Activated T-cell treated with anti-CD3 and anti-CD28 coated beads, Interleukin-2, amount 50 U/mL, for 48 hours (primary cell): Measurements from ENCODE around the gene CYLC2.

Experiments
- DNase-seq, 2 experiments: peaks; one replicate each; pipeline ENCODE4 v3.0.0-alpha.2; 2020

CYLC2 gene, protein sequence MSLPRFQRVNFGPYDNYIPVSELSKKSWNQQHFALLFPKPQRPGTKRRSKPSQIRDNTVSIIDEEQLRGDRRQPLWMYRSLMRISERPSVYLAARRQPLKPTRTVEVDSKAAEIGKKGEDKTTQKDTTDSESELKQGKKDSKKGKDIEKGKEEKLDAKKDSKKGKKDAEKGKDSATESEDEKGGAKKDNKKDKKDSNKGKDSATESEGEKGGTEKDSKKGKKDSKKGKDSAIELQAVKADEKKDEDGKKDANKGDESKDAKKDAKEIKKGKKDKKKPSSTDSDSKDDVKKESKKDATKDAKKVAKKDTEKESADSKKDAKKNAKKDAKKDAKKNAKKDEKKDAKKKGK

DNA sequence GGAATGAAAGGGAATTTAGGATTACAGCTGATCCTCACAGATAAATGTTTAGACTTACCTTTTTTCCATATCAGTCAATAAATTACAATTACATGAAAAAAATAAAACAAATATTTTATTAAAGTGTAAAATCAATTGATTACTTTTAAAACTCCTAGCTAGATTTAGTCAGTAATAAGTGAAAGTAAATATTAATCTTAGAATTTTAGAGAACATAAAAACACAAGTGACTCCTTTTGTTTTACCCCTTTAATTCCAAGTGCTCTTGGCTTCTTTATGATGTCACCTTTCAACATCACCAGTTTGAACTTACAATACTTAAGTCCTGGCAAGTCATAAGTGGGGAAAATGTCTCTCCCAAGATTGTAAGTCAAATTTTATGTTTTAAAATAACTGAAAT lies at the start of gene CYLC2:
TSS of gene CYLC2 (plus strand) at position 301 of the 400 bp plus-strand sequence. CDS start at position 349, 48 bp downstream.
- DNase-seq, result no peak

DNA sequence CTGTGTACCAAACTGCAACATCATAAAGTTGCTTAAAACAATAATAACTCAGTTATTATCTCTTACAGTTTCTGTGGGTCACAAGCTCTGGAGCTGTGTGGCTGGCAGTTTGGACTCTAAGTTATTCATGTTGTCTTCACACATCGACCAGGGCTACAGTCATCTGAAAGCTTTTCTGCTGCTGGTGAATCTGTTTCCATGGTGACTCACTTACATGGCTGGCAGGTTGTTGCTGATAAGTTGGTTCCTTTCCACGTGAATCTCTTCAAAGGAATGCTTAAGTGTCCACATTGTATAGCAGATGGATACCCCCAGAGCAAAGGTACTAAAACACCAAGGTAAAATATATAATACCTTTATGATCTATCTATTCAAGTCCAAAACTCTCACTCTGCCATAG lies 44.8 kb upstream of the CYLC2 start:
- no peak for DNase-seq

DNA sequence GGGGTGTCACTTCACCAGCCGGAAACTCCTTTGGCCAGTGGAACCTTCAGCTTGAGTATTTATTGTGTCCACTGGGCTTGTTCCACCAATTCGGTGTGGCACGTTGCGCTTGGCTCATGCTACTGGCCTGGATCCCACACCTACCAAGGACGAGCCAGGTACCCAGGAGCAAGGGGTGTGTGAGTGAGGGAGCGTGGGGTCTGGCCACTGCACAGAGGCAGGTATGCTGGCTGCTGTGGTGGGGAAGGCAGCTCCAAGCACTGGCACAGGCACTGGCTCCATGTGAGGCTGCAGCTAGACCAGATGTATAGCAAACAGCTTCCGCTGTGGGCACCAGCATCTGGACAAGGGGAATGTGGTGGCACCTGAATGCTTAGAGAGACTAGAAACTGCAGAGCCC lies 28.1 kb upstream of the CYLC2 start:
- no peak for DNase-seq

DNA sequence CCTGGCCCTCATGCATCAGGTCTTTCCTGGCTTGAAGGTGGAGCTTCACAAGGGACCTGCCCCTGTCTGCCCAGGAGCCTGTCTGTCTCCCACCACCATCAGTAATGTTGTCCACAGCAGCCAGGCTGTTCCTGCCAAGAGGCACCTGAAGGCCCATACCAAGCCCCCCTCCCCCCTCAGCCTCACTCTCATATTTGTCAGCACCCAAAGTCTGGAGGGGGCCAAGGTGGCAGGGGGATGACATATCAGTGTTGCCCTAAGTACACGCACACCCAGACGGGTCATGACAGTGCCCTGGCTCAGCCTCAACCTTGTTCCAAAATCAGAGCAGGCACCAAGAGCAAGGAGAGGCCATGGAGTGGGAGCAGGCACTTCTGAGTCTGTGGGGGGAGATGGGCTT lies 27.2 kb upstream of the CYLC2 start:
- no peak for DNase-seq

DNA sequence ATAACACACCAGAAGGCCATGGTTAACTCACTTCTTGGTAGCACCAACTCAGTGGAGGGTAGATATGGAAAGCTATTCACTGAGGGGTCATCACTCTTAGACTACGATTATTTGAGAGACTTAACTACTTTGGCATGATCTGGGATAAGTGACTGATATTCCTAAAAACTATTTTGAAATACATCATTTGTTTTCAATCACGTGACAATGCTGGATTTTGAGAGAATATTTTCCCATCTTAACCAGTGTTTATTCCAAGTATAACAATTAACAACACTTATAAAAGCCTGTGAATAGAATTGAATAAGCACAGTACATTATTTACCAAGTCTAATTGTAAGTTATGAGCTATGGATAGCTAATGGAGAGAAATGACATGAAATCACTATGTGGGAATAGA lies 22.4 kb upstream of the CYLC2 start:
- no peak for DNase-seq

DNA sequence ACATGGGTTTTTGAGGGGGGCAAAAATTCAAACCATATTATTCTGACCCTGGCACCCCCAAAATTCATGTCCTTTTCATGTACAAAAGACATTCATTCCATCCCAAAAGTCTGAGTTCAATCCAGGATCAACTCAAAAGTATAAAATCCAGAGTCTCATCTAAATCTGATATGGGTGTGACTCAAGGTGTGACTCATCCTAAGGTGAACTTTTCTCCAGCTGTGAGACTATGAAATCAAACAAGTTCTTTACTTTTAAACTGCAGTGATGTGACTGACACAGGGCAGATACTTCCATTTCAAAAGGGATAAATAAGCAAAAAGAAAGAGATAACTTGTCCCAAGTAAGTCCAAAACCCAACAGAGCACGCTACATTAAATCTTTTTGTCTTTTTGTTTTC lies 20.6 kb upstream of the CYLC2 start:
- no peak for DNase-seq

DNA sequence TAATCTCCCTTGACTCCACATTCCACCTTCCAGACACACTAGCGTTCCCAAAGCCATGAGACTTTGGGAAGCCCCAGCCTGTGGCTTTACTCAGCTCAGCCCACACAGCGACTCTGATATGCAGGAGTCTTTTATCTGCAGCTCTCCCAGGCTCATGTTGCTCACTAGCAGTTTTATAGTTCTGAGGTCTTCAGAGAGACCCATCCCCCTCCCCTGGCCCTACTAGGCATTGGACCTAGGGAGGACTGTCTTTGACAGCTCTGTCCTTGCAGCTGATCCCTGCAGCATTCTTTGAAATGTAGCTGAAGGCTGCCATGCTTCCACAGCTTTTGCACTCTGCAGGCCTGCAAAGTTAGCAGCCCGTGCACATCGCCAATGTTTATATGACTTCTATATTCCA lies 19.9 kb upstream of the CYLC2 start:
- DNase-seq, result no peak

DNA sequence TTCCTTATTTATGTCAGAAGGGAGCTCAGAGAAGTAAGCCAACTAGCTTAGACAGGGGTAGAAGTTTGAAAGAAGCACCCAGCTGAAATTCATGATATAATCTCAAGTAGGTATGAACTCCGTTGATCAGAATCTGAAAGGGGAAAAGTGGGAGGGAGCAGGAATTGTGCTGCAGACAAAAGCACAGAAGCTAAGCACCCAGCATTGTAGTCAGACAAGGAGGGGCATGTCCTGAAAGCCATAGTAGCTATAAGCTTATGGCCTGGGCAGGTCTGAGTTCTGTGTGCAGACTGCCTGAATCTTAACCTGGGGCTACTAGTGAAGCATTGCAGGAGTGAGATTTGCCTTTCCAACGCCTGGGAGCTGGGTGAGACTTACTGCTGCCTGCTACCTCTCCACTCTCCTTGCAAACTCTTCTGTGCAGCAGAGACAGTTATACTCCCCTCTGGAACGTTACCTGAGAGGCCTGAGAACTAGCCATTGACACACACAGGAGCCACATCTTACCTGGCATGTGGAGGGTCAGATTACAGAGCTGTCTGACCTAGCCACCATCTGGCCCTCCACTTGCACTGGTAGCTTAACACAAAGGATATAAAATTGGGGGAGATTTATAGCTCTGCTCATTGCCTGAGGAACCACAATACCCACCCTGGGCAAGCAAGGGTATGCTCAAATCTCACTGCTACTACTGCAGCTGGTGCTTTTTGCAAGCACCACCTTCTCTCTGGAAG lies 9.8 kb upstream of the CYLC2 start:
- no peak for DNase-seq

DNA sequence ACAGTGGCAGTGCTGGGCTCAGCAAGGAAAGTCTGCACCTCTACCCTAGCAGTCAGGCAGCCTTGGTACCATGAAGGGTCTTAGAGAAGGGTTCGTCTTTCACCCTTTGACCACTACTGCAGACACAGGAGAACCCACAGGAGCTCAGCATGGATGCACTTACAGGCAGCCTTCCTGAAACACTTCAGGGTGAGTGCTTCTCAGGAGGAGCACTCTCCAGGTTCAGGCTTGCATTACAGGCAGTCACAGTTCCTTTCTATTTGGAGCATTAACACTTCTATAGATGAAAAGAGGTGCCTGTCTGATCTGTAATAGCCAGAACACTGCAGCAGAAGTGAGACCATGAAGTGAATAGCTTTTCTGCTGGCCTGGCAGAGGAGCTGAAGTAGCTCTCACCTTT lies 8.7 kb upstream of the CYLC2 start:
- DNase-seq, result no peak

DNA sequence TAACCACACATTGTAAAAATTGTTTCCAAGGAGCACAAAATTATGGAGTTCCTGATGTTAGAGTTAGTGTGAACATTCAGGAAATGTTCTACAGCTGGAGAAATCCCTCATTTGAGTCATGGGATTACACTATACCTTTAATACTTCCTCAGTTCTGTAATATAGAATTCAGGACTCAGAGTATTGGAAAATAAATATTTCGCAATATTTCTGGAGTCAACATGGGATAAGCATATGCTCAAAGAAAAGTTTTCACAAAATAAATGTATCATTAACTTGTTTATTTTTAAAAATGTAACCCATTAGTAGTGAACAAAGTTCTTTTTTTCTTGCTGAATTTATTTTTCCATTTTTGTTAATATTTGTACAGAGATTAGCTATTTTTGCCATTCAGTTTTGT lies 8.6 kb downstream of the CYLC2 start:
- DNase-seq, result no peak

DNA sequence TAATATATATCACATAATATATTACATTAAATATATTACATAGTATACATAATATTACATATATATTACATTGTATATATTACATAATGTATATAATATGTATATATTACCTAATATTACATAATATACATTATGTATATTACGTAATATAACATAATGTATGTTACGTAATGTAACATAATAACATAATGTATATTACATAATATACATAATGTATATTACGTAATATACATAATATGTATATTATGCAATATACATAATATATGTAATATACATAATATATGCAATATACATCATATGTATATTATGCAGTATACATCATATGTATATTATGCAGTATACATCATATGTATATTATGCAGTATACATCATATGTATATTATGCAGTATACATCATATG lies 19.1 kb downstream of the CYLC2 start:
- DNase-seq, result no peak

DNA sequence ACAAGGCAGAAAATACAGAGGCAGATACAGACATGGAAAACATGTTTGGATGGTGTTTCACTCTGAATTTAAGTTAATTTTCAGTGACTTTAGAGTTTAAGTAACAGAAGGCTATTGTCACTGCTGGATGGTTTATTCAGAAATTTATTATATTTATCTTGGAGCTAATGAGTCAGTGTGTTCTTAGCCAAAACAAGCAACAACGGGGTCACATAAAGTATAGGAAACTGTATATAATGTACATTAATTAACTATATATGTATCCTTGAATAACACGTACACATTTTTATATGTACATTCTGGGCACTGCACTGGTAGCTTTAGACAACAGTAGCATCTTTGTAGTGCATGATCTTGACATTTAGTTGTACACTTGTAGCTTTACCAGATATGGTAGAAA lies 30.7 kb downstream of the CYLC2 start:
- DNase-seq, result no peak

DNA sequence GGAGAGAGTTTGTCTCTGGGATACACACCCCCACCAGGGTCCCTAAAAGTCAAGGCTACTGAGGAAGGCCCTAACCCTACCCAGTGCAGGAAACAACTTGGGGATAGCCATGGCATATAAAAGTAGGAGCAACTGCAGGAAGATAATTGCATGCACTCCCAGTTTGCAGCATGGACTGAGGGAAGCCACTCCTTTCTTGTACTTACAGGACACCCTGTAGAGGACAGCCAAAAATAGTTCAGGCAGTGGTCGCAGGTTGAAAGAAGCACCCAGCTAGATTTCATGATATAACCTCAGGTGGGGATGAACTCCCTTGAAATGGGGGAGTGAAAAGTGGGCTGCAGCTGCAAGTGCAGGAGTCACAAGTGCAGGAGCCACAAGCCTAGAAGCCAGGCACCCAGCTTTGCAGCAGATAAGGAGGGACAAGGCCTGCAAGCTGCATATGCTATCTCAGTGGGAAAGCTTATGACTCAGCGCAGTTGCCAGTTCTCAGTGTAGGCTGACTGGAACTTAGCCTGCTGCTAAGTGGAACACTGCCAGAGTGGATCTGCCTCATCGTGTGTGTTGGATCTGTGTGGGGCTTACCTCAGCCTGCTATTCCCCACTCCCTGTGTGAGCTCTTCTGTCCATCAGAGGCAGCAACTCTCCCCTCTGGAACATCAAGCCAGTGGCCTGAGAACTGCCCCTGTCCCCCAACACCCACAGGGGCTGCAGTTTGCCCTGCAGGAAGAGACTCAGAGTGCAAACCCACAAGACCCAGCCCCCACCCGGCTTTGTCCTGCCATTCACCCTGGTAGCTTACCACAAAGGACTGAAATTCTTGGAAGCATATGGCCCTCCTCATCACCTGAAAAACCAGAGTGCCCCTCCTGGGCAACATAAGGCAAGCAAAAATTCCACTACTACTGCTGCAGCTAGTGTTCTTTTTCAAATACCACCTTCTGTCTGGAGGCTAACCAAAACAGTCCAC lies 42.7 kb downstream of the CYLC2 start:
- no peak for DNase-seq

DNA sequence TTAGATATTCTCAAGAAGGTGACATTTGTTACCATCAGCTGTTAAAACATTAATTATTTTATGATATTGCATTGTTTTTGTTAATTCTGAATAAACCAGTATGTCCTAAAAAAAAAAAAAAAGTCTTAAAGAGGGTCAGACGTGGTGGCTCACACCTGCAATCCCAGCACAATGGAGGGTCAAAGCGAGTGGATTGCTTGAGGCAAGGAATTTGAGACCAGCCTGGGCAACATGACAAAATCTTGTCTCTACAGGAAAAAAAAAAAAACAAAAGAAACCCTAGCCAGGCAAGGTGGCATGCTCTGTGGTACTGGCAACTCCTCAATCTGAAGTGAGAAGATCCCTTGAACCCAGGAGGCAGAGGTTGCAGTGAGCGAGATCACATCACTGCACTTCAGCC lies 46.8 kb downstream of the CYLC2 start:
- DNase-seq, result no peak
